Stomach (tissue), 9 donors: Measurements from ENCODE around the gene LBR. TPM values are rescaled to one million over a fixed set of nuclear protein-coding genes. Genes with fewer than 3 reads are reported as not detected.

Experiments used
- DNase-seq, 2 donors: peaks; one replicate each; pipeline versions ENCODE4 v3.0.0 to v3.0.0-alpha.2; 2013 to 2019
- H3K27ac ChIP-seq, 5 donors: fragments of 200-600 bp in 4 of 5; sonication (generic) in 4 of 5; one replicate each; pipeline ENCODE4 v1.5.1; 2013 to 2019; ENCODE audit warnings: mild to moderate bottlenecking in 1 of 5, moderate library complexity in 1 of 5
- H3K27me3 ChIP-seq, 3 donors: fragments of 200-600 bp; sonication (generic); one replicate each; pipeline ENCODE4 v1.5.1; 2017 to 2019; ENCODE audit warnings: mixed run types in 1 of 3
- H3K36me3 ChIP-seq, 4 donors: fragments of 200-600 bp; sonication (generic); 1 replicate in 3 of 4; 2 replicates in 1 of 4; pipeline ENCODE4 v1.5.1; 2016 to 2019
- H3K4me1 ChIP-seq, 4 donors: fragments of 200-600 bp; sonication (generic); one replicate each; pipeline ENCODE4 v1.5.1; 2016 to 2019
- H3K4me3 ChIP-seq, 4 donors: fragments of 200-600 bp; sonication (generic) in 3 of 4; one replicate each; pipeline ENCODE4 v1.5.1; 2016 to 2019; ENCODE audit warnings: mild to moderate bottlenecking in 1 of 4
- H3K9me3 ChIP-seq, 4 donors: fragments of 200-600 bp; sonication (generic); one replicate each; pipeline ENCODE4 v1.5.1; 2016 to 2019
- EP300 ChIP-seq: sonication (generic); formaldehyde crosslinking; IDR thresholded peaks from one replicate; pipeline ENCODE4 v1.6.1; 2017; ENCODE audit warnings: antibody characterized with exemption
- POLR2A ChIP-seq, 4 donors: fragments of 450-650 bp; IDR thresholded peaks; one replicate each; pipeline ENCODE4 v1.6.1; 2016; ENCODE audit warnings: antibody characterized with exemption in 4 of 4, control low read depth in 2 of 4, mild to moderate bottlenecking in 1 of 4, moderate library complexity in 1 of 4
- POLR2AphosphoS5 ChIP-seq, 3 donors: sonication (generic); formaldehyde crosslinking; IDR thresholded peaks; one replicate each; pipeline ENCODE4 v1.6.1; 2016; ENCODE audit warnings: antibody characterized with exemption in 3 of 3
- WGBS, 5 donors: extraction: QIAGEN DNeasy Blood & Tissue Kit in 3 of 5; methylation state at CpG; one replicate each; pipeline versions ENCODE4 v1.1.5 to v1.1.7; 2013 to 2018; 5-methylcytosine and 5-hydroxymethylcytosine counted together
- intact Hi-C: fragments of 100-400 bp; cut with DNase I; formaldehyde crosslinking; loops from one replicate; pipeline ENCODE4 v1.15.1; 2023; ENCODE audit warnings: low total_unique reads
- polyA plus RNA-seq, 3 donors: library from polyadenylated mRNA; stranded (reverse); fragments of 200-250 nt; gene quantifications; one replicate each; pipeline ENCODE4 v1.2.3, GENCODE V29; 2013
- total RNA-seq, 5 donors: library from RNA; depleted of rRNA; stranded (reverse); fragments of >200 nt; gene quantifications; one replicate each; pipeline versions ENCODE4 v1.1.0 to v1.2.3, GENCODE V29; 2014 to 2016
- TF ChIP-seq, protein P1 (sequence below), 7 experiments: fragments of 450-650 bp in 4 of 7; fragments of 200-600 bp in 3 of 7; sonication (generic) in 3 of 7; IDR thresholded peaks; one replicate each; pipeline ENCODE4 v1.5.1; 2016 to 2019; ENCODE audit warnings: antibody characterized with exemption in 7 of 7, control low read depth in 2 of 7, mild to moderate bottlenecking in 1 of 7
- donor health status: healthy with polysubstance abuse.
- donor health status: Bipolar disorder and iron deficiency.
- donor health status: healthy.

LBR gene
- total and polyA plus RNA-seq, 8 donors: 6.9 to 159 (median 54.3) TPM

DNA sequence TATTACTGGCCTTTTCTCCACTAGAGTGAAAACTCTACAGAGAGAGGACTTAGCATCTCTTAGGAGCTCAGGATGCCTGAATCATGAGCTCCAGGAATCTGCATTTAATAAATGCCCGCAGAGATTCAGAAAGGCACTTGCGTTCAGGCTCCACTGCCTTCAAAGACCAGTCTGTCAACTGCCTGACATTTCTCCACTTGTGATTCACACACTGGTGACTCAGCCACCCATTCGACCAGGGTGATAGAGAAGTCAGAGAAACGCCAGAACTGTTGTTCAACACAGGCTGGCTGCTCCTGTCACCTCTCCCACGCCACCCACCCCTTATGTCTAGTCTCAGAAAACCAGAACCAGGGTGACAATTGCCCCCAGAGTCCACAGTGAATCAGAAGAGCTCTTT lies 26.9 kb upstream of the LBR start:
- Histone ChIP-seq H3K4me3 (no peak overlapping the region), H3K9me3 (no peaks in the 10 kb centered on the region), H3K27ac (peak overlapping the region in 4 of 5 donors; percentile 46 to 84 (median 62)), H3K27me3 (no peaks in the 10 kb centered on the region), H3K4me1 (peaks cover 13 to 37% (median 20%) of the 10 kb centered on the region in 4 donors), H3K36me3 (no peaks in the 10 kb centered on the region)
- WGBS, 5 donors: 22 to 33% (median 30%) methylated on average over 5 of the region's 5 CpGs
- intact Hi-C loops: no loop called here
- TF ChIP-seq POLR2AphosphoS5 (IDR thresholded peaks at IDR 0.05): peak in 2 of 3 donors; percentile 4 to 76
- TF ChIP-seq, protein P1, sequence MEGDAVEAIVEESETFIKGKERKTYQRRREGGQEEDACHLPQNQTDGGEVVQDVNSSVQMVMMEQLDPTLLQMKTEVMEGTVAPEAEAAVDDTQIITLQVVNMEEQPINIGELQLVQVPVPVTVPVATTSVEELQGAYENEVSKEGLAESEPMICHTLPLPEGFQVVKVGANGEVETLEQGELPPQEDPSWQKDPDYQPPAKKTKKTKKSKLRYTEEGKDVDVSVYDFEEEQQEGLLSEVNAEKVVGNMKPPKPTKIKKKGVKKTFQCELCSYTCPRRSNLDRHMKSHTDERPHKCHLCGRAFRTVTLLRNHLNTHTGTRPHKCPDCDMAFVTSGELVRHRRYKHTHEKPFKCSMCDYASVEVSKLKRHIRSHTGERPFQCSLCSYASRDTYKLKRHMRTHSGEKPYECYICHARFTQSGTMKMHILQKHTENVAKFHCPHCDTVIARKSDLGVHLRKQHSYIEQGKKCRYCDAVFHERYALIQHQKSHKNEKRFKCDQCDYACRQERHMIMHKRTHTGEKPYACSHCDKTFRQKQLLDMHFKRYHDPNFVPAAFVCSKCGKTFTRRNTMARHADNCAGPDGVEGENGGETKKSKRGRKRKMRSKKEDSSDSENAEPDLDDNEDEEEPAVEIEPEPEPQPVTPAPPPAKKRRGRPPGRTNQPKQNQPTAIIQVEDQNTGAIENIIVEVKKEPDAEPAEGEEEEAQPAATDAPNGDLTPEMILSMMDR (IDR thresholded peaks at IDR 0.05): no peak
- TF ChIP-seq EP300: no peak
- peak; percentile 45 to 65 for DNase-seq

DNA sequence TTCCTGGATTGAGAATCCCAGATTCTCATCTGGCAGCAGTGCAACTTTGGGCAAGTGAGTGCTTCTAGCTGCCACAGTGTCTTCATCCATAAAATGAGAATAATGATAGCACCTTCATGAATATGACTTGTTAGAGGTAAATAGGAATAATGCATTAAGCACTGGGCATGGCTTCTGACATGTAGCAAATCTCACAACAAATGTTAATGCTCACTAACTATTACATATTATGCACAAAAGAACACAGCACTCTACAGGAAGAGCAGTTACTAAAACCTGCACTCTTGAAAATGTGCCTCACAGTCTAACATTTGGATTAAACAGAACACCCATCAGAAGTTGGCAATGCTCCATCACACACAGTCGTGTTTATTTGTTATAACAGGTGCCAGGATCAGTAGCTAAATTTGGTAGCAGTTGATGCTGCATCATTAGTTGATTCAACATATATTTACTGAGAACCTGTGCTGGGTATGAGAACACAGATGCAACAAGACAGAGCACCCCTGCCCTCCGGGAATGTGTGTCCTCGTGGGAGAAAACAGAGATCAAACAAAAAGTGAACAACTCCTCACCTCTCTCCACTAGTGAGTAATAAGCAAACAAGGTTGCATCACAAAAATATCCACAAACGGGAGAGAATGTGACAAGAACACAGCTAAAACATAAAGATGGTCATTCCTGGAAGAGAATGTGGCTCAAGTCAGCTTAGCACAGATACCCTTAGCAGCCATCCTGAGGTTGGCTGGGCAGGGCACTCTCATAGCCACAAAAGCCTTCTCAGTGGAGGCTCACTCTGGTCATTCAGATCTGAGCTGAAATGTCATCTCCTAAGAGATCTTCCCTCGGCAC lies 26.2 kb upstream of the LBR start:
- peak in 2 of 3 donors; percentile 20 to 29 for TF ChIP-seq POLR2AphosphoS5 (IDR thresholded peaks at IDR 0.05)
- TF ChIP-seq, protein P1 (IDR thresholded peaks at IDR 0.05): no peak
- Histone ChIP-seq H3K27ac (peak overlapping the region in 4 of 5 donors; percentile 54 to 84 (median 64)), H3K4me3 (no peak overlapping the region), H3K36me3 (no peaks in the 10 kb centered on the region), H3K9me3 (no peaks in the 10 kb centered on the region), H3K27me3 (no peaks in the 10 kb centered on the region), H3K4me1 (peaks cover 16 to 44% (median 22%) of the 10 kb centered on the region in 4 donors)
- WGBS, 5 donors: 19 to 41% (median 33%) methylated on average over 5 of the region's 5 CpGs
- intact Hi-C loops: no loop called here
- DNase-seq: peak in 1 of 2 donors; percentile 50

DNA sequence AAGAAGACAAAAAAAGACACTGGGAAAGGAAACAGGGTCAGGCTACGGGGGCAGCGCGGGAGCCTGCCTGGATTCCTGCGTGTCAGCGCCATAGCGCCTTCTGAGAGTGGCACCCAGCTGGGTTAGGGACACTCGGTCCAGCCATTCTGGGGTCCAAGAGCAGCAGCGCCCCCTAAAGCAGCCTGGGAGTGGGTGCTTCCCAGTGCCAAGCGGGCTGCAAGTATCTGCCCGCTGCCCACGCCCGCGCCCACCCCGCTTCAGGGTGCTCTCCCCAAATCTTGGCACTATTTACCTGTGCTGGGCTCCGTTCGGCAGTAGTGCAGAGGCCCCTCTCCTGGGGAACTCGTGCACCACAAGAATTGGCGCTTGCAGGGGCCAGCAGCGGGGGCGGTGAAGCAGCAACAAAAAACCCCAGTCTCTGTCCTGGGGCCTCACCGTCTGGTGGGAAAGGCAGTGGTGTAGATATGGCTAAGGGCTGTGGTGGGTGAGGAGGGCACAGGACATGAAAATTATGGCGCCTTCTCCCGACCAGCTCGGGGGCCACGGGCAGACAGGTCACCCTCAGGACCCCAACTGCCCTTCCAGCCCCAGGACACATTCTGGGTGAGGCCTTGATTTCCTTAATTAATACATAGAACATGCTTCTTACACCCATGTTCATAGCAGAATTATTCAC lies 24.1 kb upstream of the LBR start:
- TF ChIP-seq POLR2A (IDR thresholded peaks at IDR 0.05) (no peak), POLR2AphosphoS5 (IDR thresholded peaks at IDR 0.05) (no peak), EP300 (no peak)
- TF ChIP-seq, protein P1 (IDR thresholded peaks at IDR 0.05): no peak
- H3K36me3 ChIP-seq: no peaks in the 10 kb centered on the region
- peak overlapping the region in 3 of 5 donors; percentile 54 to 84 (median 60) for H3K27ac ChIP-seq
- H3K4me3 ChIP-seq: no peak overlapping the region
- peaks cover 21 to 64% (median 37%) of the 10 kb centered on the region in 4 donors for H3K4me1 ChIP-seq
- no peaks in the 10 kb centered on the region for H3K27me3 ChIP-seq
- no peaks in the 10 kb centered on the region for H3K9me3 ChIP-seq
- no peak for DNase-seq
- intact Hi-C loops: no loop called here
- WGBS, 5 donors: 91 to 94% (median 93%) methylated on average over 23 to 25 of the region's 25 CpGs

DNA sequence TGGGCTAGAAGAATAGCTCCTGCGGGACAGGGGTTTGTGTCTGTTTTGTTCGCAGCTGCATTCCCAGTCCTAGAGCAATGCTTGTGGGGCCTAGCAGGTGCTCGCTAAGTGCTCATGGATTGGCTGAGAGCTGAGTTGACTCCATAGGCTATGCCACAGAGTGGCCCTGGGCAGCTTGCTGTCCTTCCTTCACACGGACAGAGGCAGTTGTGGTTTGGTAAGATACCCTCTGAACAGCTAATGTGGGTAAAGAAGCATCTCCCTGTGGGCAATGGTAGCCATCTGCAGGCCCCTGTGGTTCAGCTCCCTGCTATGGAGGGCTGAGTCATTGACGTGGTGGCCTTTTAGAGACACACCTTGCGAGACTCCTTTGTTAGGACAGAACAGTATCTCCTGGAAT lies 23.5 kb upstream of the LBR start:
- TF ChIP-seq POLR2A (IDR thresholded peaks at IDR 0.05): no peak
- TF ChIP-seq, protein P1 (IDR thresholded peaks at IDR 0.05): no peak
- no peak for TF ChIP-seq EP300
- TF ChIP-seq POLR2AphosphoS5 (IDR thresholded peaks at IDR 0.05): no peak
- Histone ChIP-seq H3K36me3 (no peaks in the 10 kb centered on the region), H3K9me3 (no peaks in the 10 kb centered on the region), H3K4me1 (peaks cover 27 to 71% (median 44%) of the 10 kb centered on the region in 4 donors), H3K4me3 (no peak overlapping the region), H3K27ac (peak overlapping the region in 3 of 5 donors; percentile 52 to 84 (median 54)), H3K27me3 (no peaks in the 10 kb centered on the region)
- 82 to 94% (median 88%) methylated on average over 6 of the region's 6 CpGs for WGBS, 5 donors
- intact Hi-C loops: no loop called here
- no peak for DNase-seq
